ENCODE results near the gene C2CD4A.

Gene C2CD4A

DNA sequence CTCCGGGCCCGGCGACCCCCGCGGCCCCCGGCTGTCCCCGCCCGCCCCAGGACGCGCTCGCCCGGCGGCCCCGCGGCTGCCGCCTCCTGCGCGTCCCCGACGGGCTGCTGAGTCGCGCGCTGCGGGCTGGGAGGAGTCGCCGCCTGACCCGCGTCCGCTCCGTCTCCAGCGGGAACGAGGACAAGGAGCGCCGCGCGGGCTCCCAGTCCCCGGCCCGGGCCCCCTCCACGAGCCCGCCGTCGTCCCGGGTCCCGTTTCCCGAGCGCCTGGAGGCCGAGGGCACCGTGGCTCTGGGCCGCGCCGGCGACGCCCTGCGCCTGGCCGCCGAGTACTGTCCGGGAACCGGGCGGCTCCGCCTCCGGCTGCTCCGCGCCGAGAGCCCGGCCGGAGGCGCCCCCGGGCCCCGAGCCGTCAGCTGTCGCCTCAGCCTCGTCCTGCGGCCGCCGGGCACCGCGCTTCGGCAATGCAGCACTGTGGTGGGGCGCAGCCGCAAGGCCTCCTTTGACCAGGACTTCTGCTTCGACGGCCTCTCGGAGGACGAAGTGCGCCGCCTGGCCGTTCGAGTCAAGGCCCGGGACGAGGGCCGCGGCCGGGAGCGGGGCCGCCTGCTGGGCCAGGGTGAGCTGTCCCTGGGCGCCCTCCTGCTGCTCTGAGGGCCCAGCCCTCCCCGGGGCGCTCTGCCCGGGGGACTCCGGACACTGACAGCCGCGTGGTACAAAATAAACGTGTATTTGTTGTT is 1.5 kb downstream of the C2CD4A start:
- TF ChIP-seq, protein P1, sequence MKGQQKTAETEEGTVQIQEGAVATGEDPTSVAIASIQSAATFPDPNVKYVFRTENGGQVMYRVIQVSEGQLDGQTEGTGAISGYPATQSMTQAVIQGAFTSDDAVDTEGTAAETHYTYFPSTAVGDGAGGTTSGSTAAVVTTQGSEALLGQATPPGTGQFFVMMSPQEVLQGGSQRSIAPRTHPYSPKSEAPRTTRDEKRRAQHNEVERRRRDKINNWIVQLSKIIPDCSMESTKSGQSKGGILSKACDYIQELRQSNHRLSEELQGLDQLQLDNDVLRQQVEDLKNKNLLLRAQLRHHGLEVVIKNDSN (IDR thresholded peaks at IDR 0.05), result no peak
- TF ChIP-seq, protein P2, sequence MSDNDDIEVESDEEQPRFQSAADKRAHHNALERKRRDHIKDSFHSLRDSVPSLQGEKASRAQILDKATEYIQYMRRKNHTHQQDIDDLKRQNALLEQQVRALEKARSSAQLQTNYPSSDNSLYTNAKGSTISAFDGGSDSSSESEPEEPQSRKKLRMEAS (IDR thresholded peaks at IDR 0.05), result peak; percentile 63
- TF ChIP-seq FOXM1 (IDR thresholded peaks at IDR 0.05; ENCODE audit: borderline replicate concordance, low read depth), result no peak
- TF ChIP-seq, protein P3, sequence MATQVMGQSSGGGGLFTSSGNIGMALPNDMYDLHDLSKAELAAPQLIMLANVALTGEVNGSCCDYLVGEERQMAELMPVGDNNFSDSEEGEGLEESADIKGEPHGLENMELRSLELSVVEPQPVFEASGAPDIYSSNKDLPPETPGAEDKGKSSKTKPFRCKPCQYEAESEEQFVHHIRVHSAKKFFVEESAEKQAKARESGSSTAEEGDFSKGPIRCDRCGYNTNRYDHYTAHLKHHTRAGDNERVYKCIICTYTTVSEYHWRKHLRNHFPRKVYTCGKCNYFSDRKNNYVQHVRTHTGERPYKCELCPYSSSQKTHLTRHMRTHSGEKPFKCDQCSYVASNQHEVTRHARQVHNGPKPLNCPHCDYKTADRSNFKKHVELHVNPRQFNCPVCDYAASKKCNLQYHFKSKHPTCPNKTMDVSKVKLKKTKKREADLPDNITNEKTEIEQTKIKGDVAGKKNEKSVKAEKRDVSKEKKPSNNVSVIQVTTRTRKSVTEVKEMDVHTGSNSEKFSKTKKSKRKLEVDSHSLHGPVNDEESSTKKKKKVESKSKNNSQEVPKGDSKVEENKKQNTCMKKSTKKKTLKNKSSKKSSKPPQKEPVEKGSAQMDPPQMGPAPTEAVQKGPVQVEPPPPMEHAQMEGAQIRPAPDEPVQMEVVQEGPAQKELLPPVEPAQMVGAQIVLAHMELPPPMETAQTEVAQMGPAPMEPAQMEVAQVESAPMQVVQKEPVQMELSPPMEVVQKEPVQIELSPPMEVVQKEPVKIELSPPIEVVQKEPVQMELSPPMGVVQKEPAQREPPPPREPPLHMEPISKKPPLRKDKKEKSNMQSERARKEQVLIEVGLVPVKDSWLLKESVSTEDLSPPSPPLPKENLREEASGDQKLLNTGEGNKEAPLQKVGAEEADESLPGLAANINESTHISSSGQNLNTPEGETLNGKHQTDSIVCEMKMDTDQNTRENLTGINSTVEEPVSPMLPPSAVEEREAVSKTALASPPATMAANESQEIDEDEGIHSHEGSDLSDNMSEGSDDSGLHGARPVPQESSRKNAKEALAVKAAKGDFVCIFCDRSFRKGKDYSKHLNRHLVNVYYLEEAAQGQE (IDR thresholded peaks at IDR 0.05; ENCODE audit: low read depth), result no peak

DNA sequence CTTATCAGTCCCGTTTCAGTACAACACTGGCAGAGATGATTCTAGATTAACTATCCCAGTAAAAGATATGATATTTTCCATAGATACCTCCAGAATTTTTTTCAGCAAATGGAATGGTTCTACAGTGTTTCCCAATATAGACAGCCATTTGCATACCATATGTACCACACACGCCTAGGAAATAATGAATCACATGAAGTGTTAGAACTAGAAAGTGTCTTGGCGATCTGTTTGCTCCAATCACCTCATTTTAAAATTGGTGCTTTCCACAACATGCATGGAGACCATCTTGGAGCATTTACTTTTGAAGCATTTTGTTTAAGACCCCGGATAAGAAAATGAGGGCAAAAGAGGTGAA is 2.0 kb downstream of the C2CD4A start:
- no peak for TF ChIP-seq EGR1 (IDR thresholded peaks at IDR 0.05)
- TF ChIP-seq TCF12 (IDR thresholded peaks at IDR 0.05; ENCODE audit: low read depth), result no peak
- TF ChIP-seq FOXM1 (IDR thresholded peaks at IDR 0.05; ENCODE audit: borderline replicate concordance, low read depth), result no peak
- TF ChIP-seq NFIC (IDR thresholded peaks at IDR 0.05), result no peak
- TF ChIP-seq CREB1 (IDR thresholded peaks at IDR 0.05; ENCODE audit: low read depth), result no peak
- TF ChIP-seq TAF1 (IDR thresholded peaks at IDR 0.05; ENCODE audit: low read depth), result no peak
- no peak for TF ChIP-seq RAD21 (IDR thresholded peaks at IDR 0.05; ENCODE audit: low read depth)
- TF ChIP-seq TEAD4 (IDR thresholded peaks at IDR 0.05), result no peak
- no peak for TF ChIP-seq CEBPB (IDR thresholded peaks at IDR 0.05)
- TF ChIP-seq, protein P1 (IDR thresholded peaks at IDR 0.05), result no peak
- TF ChIP-seq, protein P2 (IDR thresholded peaks at IDR 0.05), result no peak

DNA sequence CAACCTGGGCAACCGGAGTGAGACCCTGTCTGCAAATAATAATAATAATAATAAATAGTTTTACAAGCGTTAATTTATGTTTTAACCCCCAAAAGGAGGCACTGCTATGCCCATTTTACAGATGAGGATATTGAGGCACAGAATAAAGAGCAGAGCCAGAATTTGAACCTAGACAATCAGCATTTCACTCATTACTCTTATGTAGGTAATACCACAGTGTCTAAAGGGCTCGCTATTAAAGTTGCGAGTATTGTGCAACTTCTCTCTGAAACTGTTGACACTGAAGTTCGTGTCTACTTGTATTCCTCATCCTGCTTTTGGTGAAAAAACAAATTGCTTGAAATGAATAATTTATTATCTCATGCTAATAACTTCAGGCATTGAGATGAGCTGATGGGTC is 2.8 kb downstream of the C2CD4A start:
- TF ChIP-seq TEAD4 (IDR thresholded peaks at IDR 0.05), result no peak
- TF ChIP-seq TCF12 (IDR thresholded peaks at IDR 0.05; ENCODE audit: low read depth), result no peak
- TF ChIP-seq YY1 (IDR thresholded peaks at IDR 0.05; ENCODE audit: low read depth), result no peak
- no peak for TF ChIP-seq NFIC (IDR thresholded peaks at IDR 0.05)
- TF ChIP-seq, protein P3 (IDR thresholded peaks at IDR 0.05; ENCODE audit: low read depth), result no peak
- no peak for TF ChIP-seq CREB1 (IDR thresholded peaks at IDR 0.05; ENCODE audit: low read depth)
- TF ChIP-seq ZBTB7A (IDR thresholded peaks at IDR 0.05; ENCODE audit: low read depth), result no peak
- TF ChIP-seq, protein P1 (IDR thresholded peaks at IDR 0.05), result no peak
- TF ChIP-seq RAD21 (IDR thresholded peaks at IDR 0.05; ENCODE audit: low read depth), result no peak
- no peak for TF ChIP-seq TAF1 (IDR thresholded peaks at IDR 0.05; ENCODE audit: low read depth)
- TF ChIP-seq, protein P2 (IDR thresholded peaks at IDR 0.05), result no peak
- no peak for TF ChIP-seq EP300 (IDR thresholded peaks at IDR 0.05; ENCODE audit: borderline replicate concordance)
- no peak for TF ChIP-seq CEBPB (IDR thresholded peaks at IDR 0.05)
- TF ChIP-seq FOXM1 (IDR thresholded peaks at IDR 0.05; ENCODE audit: borderline replicate concordance, low read depth), result no peak

DNA sequence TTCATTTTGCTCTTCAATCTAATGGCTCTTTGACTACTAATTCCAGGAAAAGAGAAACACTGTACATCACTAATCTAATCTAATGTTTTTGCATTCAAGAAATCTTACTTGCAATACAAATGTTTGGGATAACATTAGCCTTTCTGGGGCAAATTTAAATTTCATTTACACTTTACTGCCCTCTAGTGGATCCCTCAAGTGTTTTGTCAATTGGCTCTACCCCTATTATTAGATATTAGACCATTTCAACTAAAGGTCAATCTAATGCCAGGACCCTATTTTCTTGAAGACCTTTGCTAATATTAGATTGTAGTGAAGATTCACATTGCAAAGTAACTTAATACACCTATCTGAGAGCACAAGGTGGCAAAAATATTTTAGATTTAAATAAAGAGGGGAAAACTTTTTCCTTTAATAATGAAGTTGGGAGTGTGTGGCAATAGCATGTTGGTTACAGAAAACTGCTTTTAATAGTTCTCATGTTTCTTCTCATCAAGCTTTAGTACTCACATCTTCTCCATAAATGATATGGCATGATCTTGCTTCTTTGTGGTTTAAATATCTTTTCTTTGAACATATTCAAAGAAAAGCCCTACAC is 5.0 kb downstream of the C2CD4A start:
- TF ChIP-seq, protein P2 (IDR thresholded peaks at IDR 0.05), result no peak
- TF ChIP-seq RAD21 (IDR thresholded peaks at IDR 0.05; ENCODE audit: low read depth), result peak; percentile 61

DNA sequence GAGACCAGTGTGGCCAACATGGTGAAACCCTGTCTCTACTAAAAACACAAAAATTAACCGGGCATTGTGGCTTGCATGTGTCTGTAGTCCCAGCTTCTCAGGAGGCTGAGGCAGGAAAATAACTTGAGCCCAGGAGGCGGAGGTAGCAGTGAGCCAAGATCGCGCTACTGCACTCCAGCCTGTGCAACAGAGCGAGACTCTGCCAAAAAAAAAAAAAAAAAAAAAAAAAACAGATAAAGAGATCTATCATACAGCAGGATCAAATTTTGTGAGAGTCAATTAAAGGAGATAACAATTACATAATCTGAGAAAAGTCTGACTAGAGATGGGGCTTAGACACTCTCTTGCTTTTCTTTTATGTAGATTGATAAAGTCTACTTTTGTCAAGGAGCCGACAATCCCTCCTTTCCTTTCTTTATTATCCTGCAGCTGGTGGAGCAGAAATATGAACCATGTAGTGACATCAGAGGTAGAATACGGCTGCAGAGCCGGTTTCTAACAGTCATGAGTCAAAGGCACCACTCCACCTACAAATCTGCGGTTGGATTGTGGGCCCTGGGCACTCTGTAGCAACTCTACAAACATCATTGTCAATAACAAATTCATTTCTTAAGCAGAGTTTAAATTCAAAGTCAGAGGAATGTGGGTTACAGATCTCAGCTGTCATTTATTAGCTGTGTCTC is 9.0 kb downstream of the C2CD4A start:
- no peak for TF ChIP-seq EGR1 (IDR thresholded peaks at IDR 0.05)
- TF ChIP-seq CREB1 (IDR thresholded peaks at IDR 0.05; ENCODE audit: low read depth), result peak; percentile 42; the same call in 1 of the 2 replicates
- TF ChIP-seq, protein P2 (IDR thresholded peaks at IDR 0.05), result 0 out of 2 replicates have a peak, but pooled peaks have one; percentile 8
- no peak for TF ChIP-seq TAF1 (IDR thresholded peaks at IDR 0.05; ENCODE audit: low read depth)
- TF ChIP-seq NFIC (IDR thresholded peaks at IDR 0.05), result peak; percentile 38; the same call in 1 of the 2 replicates
- peak; percentile 58; the same call in 1 of the 2 replicates for TF ChIP-seq EP300 (IDR thresholded peaks at IDR 0.05; ENCODE audit: borderline replicate concordance)
- TF ChIP-seq, protein P1 (IDR thresholded peaks at IDR 0.05), result no peak
- no peak for TF ChIP-seq FOXM1 (IDR thresholded peaks at IDR 0.05; ENCODE audit: borderline replicate concordance, low read depth)
- TF ChIP-seq CEBPB (IDR thresholded peaks at IDR 0.05), result no peak
- no peak for TF ChIP-seq ZBTB7A (IDR thresholded peaks at IDR 0.05; ENCODE audit: low read depth)
- no peak for TF ChIP-seq YY1 (IDR thresholded peaks at IDR 0.05; ENCODE audit: low read depth)
- peak; percentile 14; the same call in 1 of the 2 replicates for TF ChIP-seq TEAD4 (IDR thresholded peaks at IDR 0.05)
- TF ChIP-seq, protein P3 (IDR thresholded peaks at IDR 0.05; ENCODE audit: low read depth), result no peak
- TF ChIP-seq RAD21 (IDR thresholded peaks at IDR 0.05; ENCODE audit: low read depth), result peak; percentile 6; the same call in 1 of the 2 replicates
- peak; percentile 77; the same call in 1 of the 2 replicates for TF ChIP-seq TCF12 (IDR thresholded peaks at IDR 0.05; ENCODE audit: low read depth)

Data from Ishikawa (cell line).